Fibroblast of skin of scalp (primary cell): ENCODE measurements around the gene PISD.
"Not testable (repeated sequence)": the region's sequence is repeated elsewhere in the genome, so short reads cannot be mapped to it uniquely, and the experiment has no call there.

Experiments used
- DNase-seq: peaks from one replicate; pipeline ENCODE4 v3.0.0-alpha.2; 2013

Gene PISD

GRCh38 chr22:31605851-31606585 is 56.0 kb downstream of the PISD start:
- no peak for DNase-seq

GRCh38 chr22:31604746-31605705 is 57.0 kb downstream of the PISD start:
- DNase-seq: no peak

- no peak for DNase-seq
These were observed 57.8 kb downstream of the PISD start for GRCh38 chr22:31604137-31604705.

- DNase-seq: no peak
These were observed 58.4 kb downstream of the PISD start for GRCh38 chr22:31603574-31603973.

GRCh38 chr22:31603081-31603525 is 58.9 kb downstream of the PISD start:
- DNase-seq: no peak

- peak; percentile 89 for DNase-seq
These were observed 59.6 kb downstream of the PISD start for GRCh38 chr22:31602259-31602952.

GRCh38 chr22:31595271-31595670 is 66.7 kb downstream of the PISD start:
- no peak for DNase-seq

- DNase-seq: not testable (repeated sequence)
These were observed 71.9 kb downstream of the PISD start for GRCh38 chr22:31590161-31590560.

GRCh38 chr22:31588970-31589675 is 72.9 kb downstream of the PISD start:
- DNase-seq: no peak

- DNase-seq: peak; percentile 24
These were observed 75.7 kb downstream of the PISD start for GRCh38 chr22:31586137-31586920.

GRCh38 chr22:31585161-31585859 is 76.7 kb downstream of the PISD start:
- DNase-seq: peak; percentile 35

- no peak for DNase-seq
These were observed 77.2 kb downstream of the PISD start for GRCh38 chr22:31584804-31585160.

GRCh38 chr22:31583861-31584485 is 78.0 kb downstream of the PISD start:
- DNase-seq: peak; percentile 80

GRCh38 chr22:31579835-31580242 is 82.2 kb downstream of the PISD start:
- no peak for DNase-seq

GRCh38 chr22:31578171-31578570 is 83.8 kb downstream of the PISD start:
- no peak for DNase-seq

GRCh38 chr22:31577711-31578110 is 84.3 kb downstream of the PISD start:
- no peak for DNase-seq

- DNase-seq: no peak
These were observed 86.8 kb downstream of the PISD start for GRCh38 chr22:31575190-31575589.

- DNase-seq: no peak
These were observed 87.9 kb downstream of the PISD start for GRCh38 chr22:31574055-31574670.

GRCh38 chr22:31572939-31573338 is 89.1 kb downstream of the PISD start:
- DNase-seq: no peak

- no peak for DNase-seq
These were observed 92.9 kb downstream of the PISD start for GRCh38 chr22:31569126-31569525.
